Liver (tissue), 9 donors: ENCODE results near the gene NBEA. TPM values are rescaled to one million over a fixed set of nuclear protein-coding genes. Genes with fewer than 3 reads are reported as not detected.

Source experiments
- DNase-seq: peaks from one replicate; pipeline ENCODE4 v3.0.0-alpha.2; 2017; ENCODE audit warnings: low spot score
- H3K27ac ChIP-seq, 2 donors: one replicate each; pipeline ENCODE4 v1.7.0; 2013; ENCODE audit warnings: inconsistent platforms in 2 of 2, low read length in 2 of 2, control low read depth in 1 of 2, low read depth in 1 of 2, mild to moderate bottlenecking in 1 of 2
- H3K27me3 ChIP-seq, 4 donors: one replicate each; pipeline versions ENCODE4 v1.6.1 to v1.7.0; 2013; ENCODE audit warnings: low read length in 3 of 4, inconsistent platforms in 1 of 4, mild to moderate bottlenecking in 1 of 4, moderate library complexity in 1 of 4; ENCODE audit not compliant: control insufficient read depth in 4 of 4, insufficient read depth in 4 of 4
- H3K36me3 ChIP-seq, 4 donors: one replicate each; pipeline versions ENCODE4 v1.6.1 to v1.7.0; 2013; ENCODE audit warnings: low read length in 3 of 4, mild to moderate bottlenecking in 3 of 4, low read depth in 1 of 4, moderate library complexity in 1 of 4; ENCODE audit not compliant: control insufficient read depth in 4 of 4, insufficient read depth in 3 of 4
- H3K4me1 ChIP-seq, 4 donors: one replicate each; pipeline versions ENCODE4 v1.6.1 to v1.7.0; 2013; ENCODE audit warnings: low read length in 3 of 4, mild to moderate bottlenecking in 3 of 4, moderate library complexity in 1 of 4; ENCODE audit not compliant: control insufficient read depth in 4 of 4, insufficient read depth in 4 of 4
- H3K4me3 ChIP-seq, 3 donors: one replicate each; pipeline versions ENCODE4 v1.6.1 to v1.7.0; 2013; ENCODE audit warnings: low read length in 3 of 3, control low read depth in 1 of 3, low read depth in 1 of 3, mild to moderate bottlenecking in 1 of 3
- H3K9ac ChIP-seq, 2 donors: one replicate each; pipeline ENCODE4 v1.7.0; 2013; ENCODE audit warnings: low read length in 2 of 2, mild to moderate bottlenecking in 2 of 2, moderate library complexity in 2 of 2, control low read depth in 1 of 2, low read depth in 1 of 2
- H3K9me3 ChIP-seq, 4 donors: one replicate each; pipeline versions ENCODE4 v1.6.1 to v1.7.0; 2013; ENCODE audit warnings: low read length in 3 of 4; ENCODE audit not compliant: control insufficient read depth in 4 of 4
- ATF3 ChIP-seq: IDR thresholded peaks from 2 replicates; pipeline ENCODE4 v1.6.1; 2016; ENCODE audit warnings: antibody characterized with exemption
- CTCF ChIP-seq: fragments of 150-350 bp; IDR thresholded peaks from 2 replicates; pipeline ENCODE4 v1.5.1; 2017; ENCODE audit warnings: improper control_type of control experiment, low read depth, low read length; ENCODE audit not compliant: missing input control
- FOXA1 ChIP-seq: IDR thresholded peaks from 2 replicates; pipeline ENCODE4 v1.6.1; 2016; ENCODE audit warnings: antibody characterized with exemption
- FOXA2 ChIP-seq: IDR thresholded peaks from 2 replicates; pipeline ENCODE4 v1.6.1; 2016; ENCODE audit warnings: antibody characterized with exemption
- GABPA ChIP-seq, 2 donors: IDR thresholded peaks in 1 of 2; conservative IDR thresholded peaks in 1 of 2; 2 replicates each; pipeline ENCODE4 v1.6.1; 2016; ENCODE audit warnings: antibody characterized with exemption in 2 of 2, mild to moderate bottlenecking in 1 of 2, moderate library complexity in 1 of 2
- HNF4A ChIP-seq, 2 donors: conservative IDR thresholded peaks; 2 replicates each; pipeline ENCODE4 v1.6.1; 2016; ENCODE audit warnings: antibody characterized with exemption in 2 of 2, mild to moderate bottlenecking in 2 of 2
- JUND ChIP-seq, 2 donors: IDR thresholded peaks; 2 replicates each; pipeline ENCODE4 v1.6.1; 2016; ENCODE audit warnings: antibody characterized with exemption in 2 of 2
- MAX ChIP-seq: IDR thresholded peaks from 2 replicates; pipeline ENCODE4 v1.6.1; 2016; ENCODE audit warnings: antibody characterized with exemption
- NR2F2 ChIP-seq: IDR thresholded peaks from 2 replicates; pipeline ENCODE4 v1.6.1; 2016; ENCODE audit warnings: antibody characterized with exemption
- RAD21 ChIP-seq, 2 donors: IDR thresholded peaks; 2 replicates each; pipeline ENCODE4 v1.6.1; 2016; ENCODE audit warnings: antibody characterized with exemption in 2 of 2, mild to moderate bottlenecking in 2 of 2
- REST ChIP-seq: IDR thresholded peaks from 2 replicates; pipeline ENCODE4 v1.6.1; 2016; ENCODE audit warnings: antibody characterized with exemption, mild to moderate bottlenecking
- RXRA ChIP-seq, 2 donors: IDR thresholded peaks; 2 replicates each; pipeline ENCODE4 v1.6.1; 2017 to 2018; ENCODE audit warnings: antibody characterized with exemption in 2 of 2, mild to moderate bottlenecking in 1 of 2
- SP1 ChIP-seq: IDR thresholded peaks from 2 replicates; pipeline ENCODE4 v1.6.1; 2018; ENCODE audit warnings: antibody characterized with exemption, mild to moderate bottlenecking
- TAF1 ChIP-seq: conservative IDR thresholded peaks from 2 replicates; pipeline ENCODE4 v1.6.1; 2016; ENCODE audit warnings: antibody characterized with exemption, mild to moderate bottlenecking
- YY1 ChIP-seq: IDR thresholded peaks from 2 replicates; pipeline ENCODE4 v1.6.1; 2016; ENCODE audit warnings: antibody characterized with exemption, mild to moderate bottlenecking
- ZBTB33 ChIP-seq: IDR thresholded peaks from 2 replicates; pipeline ENCODE4 v1.6.1; 2016; ENCODE audit warnings: antibody characterized with exemption
- WGBS: extraction: QIAGEN DNeasy Blood & Tissue Kit; methylation state at CpG from one replicate; pipeline ENCODE4 v1.1.7; 2013; 5-methylcytosine and 5-hydroxymethylcytosine counted together
- polyA plus RNA-seq, 2 donors: library from polyadenylated mRNA; stranded (reverse) in 1 of 2; unstranded in 1 of 2; fragments of 200-250 nt in 1 of 2; fragments of >200 nt in 1 of 2; fragmentation: Nextera tagmentation in 1 of 2; extraction: Ambion mirVana in 1 of 2; gene quantifications; one replicate each; pipeline versions ENCODE4 v1.2.1 to v1.2.3, GENCODE V29; 2013 to 2015
- total RNA-seq, 2 donors: library from RNA; depleted of rRNA; stranded (reverse); fragments of >200 nt; gene quantifications; one replicate each; pipeline ENCODE4 v1.2.3, GENCODE V29; 2014
- donor health status: healthy.
- donor health status: healthy.
- donor health status: healthy.
- donor health status: healthy.
- donor health status: healthy.

NBEA gene
- total and polyA plus RNA-seq, 4 donors, result 0.24 to 3.5 (median 1.4) TPM

GRCh38 chr13:35162420-35162819 is 220.3 kb downstream of the NBEA start (continued):
- TF ChIP-seq REST (no peak), ZBTB33 (no peak)

- Histone ChIP-seq H3K9me3 (no peaks in the 10 kb centered on the region), H3K4me3 (no peak overlapping the region), H3K27me3 (no peaks in the 10 kb centered on the region), H3K27ac (no peak overlapping the region), H3K9ac (no peak overlapping the region), H3K36me3 (no peaks in the 10 kb centered on the region), H3K4me1 (no peaks in the 10 kb centered on the region)
- TF ChIP-seq SP1, result no peak
- no peak for TF ChIP-seq ZBTB33
- no peak for TF ChIP-seq RXRA (IDR thresholded peaks at IDR 0.05)
- TF ChIP-seq GABPA (IDR thresholded peaks at IDR 0.05 in 1 of 2, conservative IDR thresholded peaks at IDR 0.05 in 1 of 2), result no peak
- TF ChIP-seq RAD21 (IDR thresholded peaks at IDR 0.05), result no peak
- TF ChIP-seq TAF1, result no peak
- TF ChIP-seq ATF3, result no peak
- TF ChIP-seq NR2F2, result no peak
- no peak for TF ChIP-seq FOXA1
- no peak for TF ChIP-seq YY1
- TF ChIP-seq CTCF, result no peak
- TF ChIP-seq JUND (IDR thresholded peaks at IDR 0.05), result no peak
- no peak for TF ChIP-seq HNF4A (conservative IDR thresholded peaks at IDR 0.05)
- no peak for TF ChIP-seq FOXA2
- TF ChIP-seq REST, result no peak
- TF ChIP-seq MAX, result no peak
- no peak for DNase-seq
- 94% methylated on average over 1 of the region's 1 CpG for WGBS
Observed at GRCh38 chr13:35163674-35164073, 221.6 kb downstream of the NBEA start.
